GM06990 (cell line): ENCODE results near the gene CRB3.

Experiments
- DNase-seq: peaks from one replicate; pipeline ENCODE4 v3.0.0-alpha.2; 2011; ENCODE audit not compliant: insufficient read length; ENCODE audit errors: extremely low read depth
- H3K27me3 ChIP-seq: replicated peaks from 2 replicates; pipeline ENCODE4 v1.6.0; 2011; ENCODE audit warnings: low read length; ENCODE audit not compliant: control insufficient read depth, insufficient read depth
- H3K36me3 ChIP-seq: 2 replicates; pipeline ENCODE4 v1.5.1; 2011; ENCODE audit warnings: low read length; ENCODE audit not compliant: control insufficient read depth, insufficient read depth
- H3K4me3 ChIP-seq: replicated peaks from 2 replicates; pipeline ENCODE4 v1.5.1; 2011; ENCODE audit warnings: low read depth, mild to moderate bottlenecking, control low read depth, low read length
- CTCF ChIP-seq: IDR thresholded peaks from 2 replicates; pipeline ENCODE4 v1.5.1; 2011; ENCODE audit warnings: low read length, control low read depth, mild to moderate bottlenecking, inconsistent platforms; ENCODE audit not compliant: insufficient read depth, poor library complexity, severe bottlenecking

The CRB3 gene

GRCh38 chr19:6443986-6444385 is 20.1 kb upstream of the CRB3 start:
- no peak for DNase-seq
- no peak for TF ChIP-seq CTCF
- Histone ChIP-seq H3K4me3 (no peak overlapping the region), H3K36me3 (peaks cover 11% of the 10 kb centered on the region), H3K27me3 (no peaks in the 10 kb centered on the region)

DNA sequence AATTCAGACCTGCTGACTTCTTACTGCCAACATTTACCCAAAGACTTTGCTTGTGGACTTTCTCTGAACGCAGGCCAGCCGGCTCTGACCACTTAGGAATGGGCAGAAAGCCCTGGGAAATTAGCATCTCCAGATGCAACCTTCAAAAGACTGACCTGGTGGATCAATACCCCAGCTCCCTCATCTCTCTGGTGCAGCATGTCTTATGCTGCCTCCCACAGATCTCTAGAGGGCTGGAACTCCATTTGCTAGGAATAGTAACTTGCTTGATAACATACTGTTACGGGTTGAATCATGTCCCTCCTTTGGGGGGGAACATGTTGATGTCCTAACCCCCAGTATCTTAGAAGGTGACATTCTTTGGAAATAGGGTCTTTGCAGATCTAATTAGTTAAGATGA is 17.6 kb upstream of the CRB3 start:
- DNase-seq: no peak
- no peak for TF ChIP-seq CTCF
- peaks cover 10% of the 10 kb centered on the region for H3K36me3 ChIP-seq
- H3K27me3 ChIP-seq: no peaks in the 10 kb centered on the region
- H3K4me3 ChIP-seq: no peak overlapping the region

DNA sequence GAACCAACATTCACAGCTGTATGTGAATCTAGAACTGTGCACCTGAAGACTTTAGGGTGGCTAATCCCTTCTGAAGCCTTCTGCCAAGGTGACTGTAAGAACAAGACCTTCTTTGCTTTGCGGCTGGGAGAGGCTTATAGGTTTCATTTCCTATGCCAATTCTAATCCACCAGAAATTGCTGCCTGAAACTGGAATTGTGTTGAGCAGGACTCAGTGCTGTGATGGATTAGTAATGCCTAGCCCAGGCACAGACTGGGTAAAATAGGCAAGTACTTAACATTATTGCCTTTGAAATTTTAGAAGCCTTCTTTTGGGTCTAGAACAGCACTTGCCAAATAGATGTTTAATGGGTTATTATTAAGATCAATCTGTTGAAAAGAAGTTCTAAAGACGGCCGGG is 16.0 kb upstream of the CRB3 start:
- no peak for TF ChIP-seq CTCF
- no peak overlapping the region for H3K4me3 ChIP-seq
- no peak for DNase-seq
- no peaks in the 10 kb centered on the region for H3K27me3 ChIP-seq
- peaks cover 21% of the 10 kb centered on the region for H3K36me3 ChIP-seq

GRCh38 chr19:6450166-6450565 is 13.9 kb upstream of the CRB3 start:
- Histone ChIP-seq H3K27me3 (no peaks in the 10 kb centered on the region), H3K4me3 (no peak overlapping the region), H3K36me3 (peaks cover 28% of the 10 kb centered on the region)
- no peak for DNase-seq
- TF ChIP-seq CTCF: no peak

- H3K4me3 ChIP-seq: no peak overlapping the region
- no peaks in the 10 kb centered on the region for H3K27me3 ChIP-seq
- no peak for DNase-seq
- H3K36me3 ChIP-seq: peaks cover 36% of the 10 kb centered on the region
- TF ChIP-seq CTCF: no peak
These were observed 12.4 kb upstream of the CRB3 start for GRCh38 chr19:6451583-6452222.

- no peak for TF ChIP-seq CTCF
- Histone ChIP-seq H3K27me3 (no peaks in the 10 kb centered on the region), H3K4me3 (no peak overlapping the region), H3K36me3 (peaks cover 36% of the 10 kb centered on the region)
- no peak for DNase-seq
These were observed 11.9 kb upstream of the CRB3 start for GRCh38 chr19:6452223-6452614.
